Stimulated activated CD4-positive, alpha-beta T cell treated with anti-CD3 and anti-CD28 coated beads, Interleukin-15, amount 100 ng/mL, for 1 hour (primary cell): ENCODE measurements around the gene ATE1.
"Not testable (repeated sequence)": the region's sequence is repeated elsewhere in the genome, so short reads cannot be mapped to it uniquely, and the experiment has no call there.

Source experiments
- DNase-seq, 2 donors: peaks; one replicate each; pipeline ENCODE4 v3.0.0-alpha.2; 2020; ENCODE audit warnings: low read depth in 1 of 2, low spot score in 1 of 2

The ATE1 gene

DNA sequence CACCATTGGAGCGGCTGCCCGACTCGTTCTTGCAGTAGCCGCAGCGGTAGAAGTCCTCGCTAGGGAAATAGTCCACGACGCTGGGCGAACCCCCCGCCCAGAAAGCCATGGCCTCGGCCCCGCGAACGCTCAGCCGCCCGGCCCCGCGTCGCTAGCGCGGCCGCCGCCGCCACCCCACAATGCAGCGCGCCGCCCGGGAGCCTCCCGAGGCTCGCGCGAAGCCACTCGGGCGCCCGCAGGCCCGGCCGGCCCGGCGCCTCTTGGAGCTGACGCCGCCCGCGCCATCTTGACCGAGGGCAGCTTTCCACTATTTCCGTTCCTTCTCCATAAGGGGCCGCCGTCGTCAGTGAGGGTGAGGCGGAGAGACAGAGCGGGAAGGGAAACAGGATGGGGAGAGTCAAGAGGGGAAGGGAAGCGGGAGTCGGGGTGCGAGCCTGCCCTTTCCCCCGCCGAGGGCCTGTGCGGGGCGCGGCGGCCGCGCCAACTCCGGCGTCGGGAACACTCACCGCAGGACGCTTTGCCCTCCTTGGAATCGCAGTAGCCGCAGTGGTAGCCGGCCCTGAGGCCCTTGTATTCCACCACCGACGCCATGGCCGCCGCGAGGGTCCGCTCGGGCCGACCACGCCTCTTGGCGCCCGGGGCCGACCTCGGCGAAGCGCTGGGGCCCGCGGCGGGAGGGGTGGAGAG lies at the start of gene ATE1:
ATE1 (minus strand) TSS at position 191 of the 687 bp plus-strand sequence; CDS start at position 109, 82 bp downstream.
- peak; percentile 60 to 78 for DNase-seq

DNA sequence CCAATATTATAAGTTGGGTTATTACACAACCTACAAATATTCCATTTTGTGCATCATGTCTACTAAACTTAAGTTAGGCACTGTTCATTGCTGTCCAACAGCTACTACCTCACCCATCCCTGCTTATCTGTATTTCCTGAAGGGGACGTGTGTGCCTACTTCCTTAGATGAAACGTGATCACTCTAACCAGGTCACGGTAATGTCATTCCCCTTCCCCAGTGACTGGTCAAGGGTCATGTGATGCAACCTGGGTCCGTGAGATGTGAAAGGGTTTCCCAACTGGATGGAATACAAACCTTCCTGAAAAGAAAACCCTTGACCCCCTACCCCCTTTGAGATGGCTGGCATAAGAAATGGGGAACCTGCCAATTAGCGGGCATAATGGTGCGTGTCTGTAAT lies 48.8 kb upstream of the ATE1 start:
- DNase-seq = no peak

DNA sequence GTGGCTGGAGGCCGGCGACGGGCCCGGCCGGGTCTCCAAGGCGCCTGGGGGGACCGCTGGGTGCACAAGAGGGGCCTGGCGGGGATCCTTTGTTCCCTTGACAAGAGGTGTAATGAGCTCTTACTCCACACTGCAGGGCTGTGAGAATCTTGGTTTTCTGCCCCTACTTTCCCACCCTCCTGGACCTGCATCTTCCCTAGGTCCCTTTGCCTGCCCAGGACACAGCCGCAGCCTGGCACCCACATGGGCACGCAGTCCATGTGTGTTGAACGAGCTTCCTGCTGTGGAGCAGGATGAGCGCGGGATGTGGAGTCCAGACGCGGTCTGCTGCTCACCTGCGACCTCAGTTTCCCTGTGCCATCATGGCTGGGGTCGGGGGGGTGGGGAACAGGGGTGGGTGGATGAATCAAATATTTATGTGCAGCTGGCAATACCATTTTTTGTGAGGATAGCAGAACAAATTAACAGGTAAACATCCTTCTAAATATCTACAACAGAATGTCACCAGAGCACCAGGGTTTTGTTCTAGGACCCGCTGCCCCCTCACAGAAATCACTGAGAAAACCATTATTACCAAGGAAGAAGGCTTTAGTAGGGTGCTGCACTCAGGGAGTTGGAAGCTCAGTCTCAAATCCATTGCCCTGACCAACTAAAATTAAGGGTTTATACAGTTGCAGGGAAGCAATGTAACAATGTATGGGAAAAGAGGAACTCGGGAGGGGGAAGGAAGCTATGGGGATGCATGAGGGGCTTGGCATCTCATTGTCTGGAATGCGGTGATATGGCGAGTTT lies 47.7 kb upstream of the ATE1 start:
- DNase-seq = no peak

DNA sequence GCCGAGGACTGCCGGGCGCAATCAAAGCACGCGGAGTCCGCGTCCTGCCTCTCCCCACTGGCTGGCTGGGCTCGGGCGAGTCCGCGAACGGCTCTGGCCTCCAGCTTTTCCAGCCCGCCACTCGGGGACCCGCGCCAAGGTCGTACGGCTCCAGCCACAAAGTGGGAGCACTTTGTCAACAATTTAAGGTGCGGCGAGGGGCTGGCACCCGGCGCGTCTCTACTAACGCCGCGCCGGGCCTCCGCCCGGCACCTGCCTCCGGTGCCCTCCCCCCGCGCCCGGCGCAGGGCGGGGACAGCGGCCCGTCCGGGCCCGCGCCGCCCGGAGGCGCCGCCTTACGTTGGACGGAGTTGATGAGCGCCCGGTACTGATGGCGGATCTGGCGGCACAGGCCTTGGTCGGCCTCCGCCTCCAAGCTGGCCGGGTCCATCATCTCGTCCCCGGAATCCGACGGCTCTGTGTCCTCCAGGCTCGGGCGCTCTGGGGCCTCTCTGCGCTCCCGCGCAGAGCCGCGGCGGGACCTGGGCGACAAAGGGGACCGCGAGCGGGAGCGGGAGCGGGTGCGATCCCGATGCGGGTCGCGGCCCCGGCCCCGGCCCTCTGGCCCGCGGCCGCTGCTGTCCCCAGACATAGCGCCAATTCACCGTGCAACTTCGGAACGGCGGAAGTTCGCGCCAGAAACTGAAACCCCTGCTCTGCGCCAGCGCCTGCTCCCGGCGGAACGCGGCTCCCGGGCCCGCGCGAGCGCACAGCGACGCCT lies 46.9 kb upstream of the ATE1 start, which contains the start of gene NSMCE4A:
NSMCE4A (minus strand) TSS at position 683 of the 760 bp plus-strand sequence; CDS start at position 631, 52 bp downstream.
- peak; percentile 48 to 69 for DNase-seq

DNA sequence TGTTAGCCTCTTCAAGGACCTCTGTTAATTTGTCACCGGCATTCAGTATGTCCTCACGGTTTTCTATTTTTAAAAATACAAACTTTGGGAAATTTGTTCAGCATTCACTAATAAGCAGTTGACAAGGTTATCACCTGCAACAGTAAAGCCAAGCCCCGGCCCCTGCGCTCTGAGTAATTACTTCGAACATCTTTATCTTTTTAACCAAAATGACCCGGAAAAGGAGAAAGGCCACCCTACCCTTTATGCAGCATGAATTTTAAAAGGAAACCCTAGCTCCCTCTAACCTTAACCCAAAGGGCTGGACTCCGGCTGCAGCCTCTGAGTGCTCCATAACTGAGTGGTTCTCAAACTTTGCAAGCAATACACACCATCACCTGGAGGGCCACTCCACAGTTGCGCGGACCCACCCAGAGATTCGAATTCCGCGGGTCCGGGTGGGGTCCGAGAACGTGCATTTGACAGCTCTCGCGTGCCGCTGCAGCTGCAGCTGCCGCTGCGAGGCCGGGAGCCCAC lies 46.2 kb upstream of the ATE1 start:
- DNase-seq = no peak

DNA sequence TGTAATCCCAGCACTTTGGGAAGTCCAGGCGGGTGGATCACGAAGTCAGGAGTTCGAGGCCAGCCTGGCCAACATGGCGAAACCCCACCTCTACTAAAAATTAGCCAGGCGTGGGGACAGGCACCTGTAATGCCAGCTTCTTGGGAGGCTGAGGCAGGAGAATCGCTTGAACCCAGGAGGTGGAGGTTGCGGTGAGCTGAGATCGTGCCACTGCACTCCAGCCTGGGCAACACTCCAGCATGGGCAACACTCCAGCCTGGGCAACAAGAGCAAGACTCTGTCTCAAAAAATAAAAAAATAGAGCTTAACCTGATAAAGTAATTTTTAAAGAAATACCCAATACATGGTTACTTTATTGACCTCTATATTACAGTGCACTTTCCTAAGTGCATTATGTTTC lies 41.3 kb upstream of the ATE1 start:
- DNase-seq = not testable (repeated sequence)

DNA sequence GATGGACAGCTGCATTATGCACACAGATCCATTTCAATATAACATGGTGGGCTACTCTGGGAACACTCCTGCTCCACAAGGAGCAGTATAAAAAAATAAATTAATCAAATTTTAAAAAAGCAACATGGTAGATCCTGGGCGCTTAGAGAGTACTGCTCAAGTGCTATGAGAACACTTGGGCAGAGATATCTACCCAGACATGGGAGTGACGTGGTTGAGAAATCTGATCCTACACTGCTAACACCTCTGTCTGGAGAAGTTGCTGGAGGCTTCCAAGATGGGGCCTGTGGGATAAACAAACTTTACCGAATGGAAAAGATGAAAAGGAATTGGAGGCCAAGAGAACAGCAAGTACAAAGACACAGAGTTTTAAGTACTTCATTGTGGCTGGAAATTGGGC lies 38.2 kb upstream of the ATE1 start:
- no peak for DNase-seq

DNA sequence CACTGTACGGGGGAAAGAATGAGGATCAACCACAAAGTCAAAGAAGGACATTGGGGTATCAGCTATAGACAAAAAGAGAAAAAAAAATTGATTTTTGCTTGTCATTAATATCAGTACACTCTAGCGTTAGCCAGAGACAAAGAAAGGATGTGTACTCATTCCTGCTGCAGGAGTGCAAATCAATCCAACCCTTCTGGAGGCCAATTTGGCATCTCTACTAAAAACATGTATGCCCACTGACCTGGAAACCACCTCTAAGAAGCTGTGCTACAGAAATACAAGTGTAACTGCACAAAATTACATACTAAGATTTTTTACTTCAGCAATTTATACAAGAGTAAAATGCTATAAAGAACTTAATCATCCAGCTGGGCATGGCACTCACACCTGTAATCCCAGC lies 33.6 kb upstream of the ATE1 start:
- DNase-seq = no peak

DNA sequence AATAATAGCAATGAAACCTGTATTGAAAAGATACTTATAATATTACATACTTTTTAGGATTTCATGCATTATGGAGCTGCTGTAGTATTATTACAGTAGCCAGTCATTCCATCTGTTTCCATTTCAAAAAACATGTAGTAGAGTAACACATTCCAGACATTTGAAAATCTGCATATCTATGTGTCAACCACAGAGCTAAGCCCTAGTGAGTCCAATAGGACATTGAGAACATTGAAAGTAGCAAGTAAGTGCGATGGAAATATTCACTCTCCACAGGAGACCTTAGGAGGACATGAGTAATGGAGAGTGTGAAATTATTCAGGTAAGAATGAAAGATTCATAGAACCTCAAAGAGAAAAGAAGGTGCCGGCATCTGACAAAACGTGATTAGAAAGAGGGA lies 31.8 kb upstream of the ATE1 start:
- DNase-seq = no peak

DNA sequence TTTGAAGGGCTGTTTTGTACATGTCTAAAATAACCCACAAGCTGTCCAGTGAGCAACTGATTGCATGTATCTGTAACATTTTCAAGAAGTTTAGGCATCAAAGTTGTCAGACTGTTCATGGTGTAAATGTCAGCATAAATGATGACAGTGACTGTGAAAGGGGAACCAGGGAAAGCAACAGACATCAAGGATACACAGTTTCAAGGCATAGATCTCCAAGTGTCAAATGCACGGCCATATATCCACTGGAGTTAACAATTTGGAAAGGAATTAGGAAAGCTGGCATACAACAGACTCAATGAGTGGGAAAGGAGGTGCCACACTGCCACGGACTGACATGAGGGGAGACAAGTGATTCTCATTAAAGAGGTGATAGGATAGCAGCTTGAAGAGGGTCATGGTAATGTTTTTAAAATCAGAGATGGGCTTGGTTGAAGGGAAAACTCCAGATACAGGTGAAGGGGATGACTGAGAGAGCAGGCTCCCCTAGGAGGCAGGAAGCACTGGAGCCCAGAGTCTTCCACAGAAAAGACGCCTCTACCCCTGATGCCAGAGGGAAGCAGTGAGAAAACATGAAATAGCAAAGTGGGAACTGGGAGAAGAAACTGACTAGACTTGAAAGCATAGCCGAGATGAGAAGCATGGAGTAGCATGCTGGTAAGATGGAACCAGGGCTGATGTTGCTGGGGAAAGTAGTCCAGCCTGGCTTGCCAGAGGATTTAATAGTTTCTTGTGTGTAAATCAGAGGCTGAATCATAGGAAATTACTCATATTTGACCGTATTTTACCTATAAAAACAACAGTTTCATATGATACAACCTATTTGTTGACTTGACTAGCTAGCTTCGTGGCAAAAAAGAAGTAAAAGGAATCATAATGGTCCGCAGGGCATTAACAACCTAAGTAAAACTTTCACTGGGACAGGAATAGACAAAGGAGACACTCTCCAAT lies 28.6 kb upstream of the ATE1 start:
- DNase-seq = no peak

DNA sequence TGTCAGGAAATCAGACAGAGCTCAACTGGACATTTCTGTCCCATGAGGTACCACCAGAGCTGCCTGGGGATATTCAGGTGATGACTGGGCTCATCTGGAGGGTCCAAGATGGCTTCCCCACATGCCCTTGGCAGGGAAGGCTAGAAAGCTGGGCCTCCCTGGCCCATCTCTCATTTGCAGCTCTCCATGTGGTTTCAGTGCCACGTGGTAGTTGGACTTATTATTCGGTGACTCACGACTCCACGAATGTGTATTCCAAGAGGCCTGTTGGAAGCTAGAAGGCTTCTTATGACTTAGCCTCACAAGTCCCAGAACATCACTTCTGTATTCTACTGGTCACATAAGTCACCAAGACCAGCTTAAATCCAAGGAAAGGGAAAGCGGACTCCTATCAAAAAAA lies 24.4 kb upstream of the ATE1 start:
- DNase-seq = no peak

DNA sequence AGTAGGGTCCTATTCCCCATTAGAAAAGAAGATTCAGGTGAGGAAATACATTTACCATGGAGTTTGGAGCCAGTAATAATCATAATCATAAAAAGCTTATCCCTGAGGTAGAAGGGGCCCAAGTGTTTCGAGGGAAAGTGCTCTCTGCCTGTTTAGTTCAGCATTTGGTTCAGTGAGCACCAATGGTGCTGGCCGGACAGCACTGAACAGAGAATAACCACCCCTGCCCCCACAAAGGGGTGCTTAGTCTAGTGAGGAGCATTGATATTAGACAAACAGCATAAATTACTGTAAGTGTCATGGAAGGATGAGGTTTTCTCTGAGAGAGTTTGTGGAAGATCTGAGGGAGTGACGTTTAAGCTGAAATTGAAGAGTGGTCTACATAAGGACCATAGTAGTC lies 21.6 kb upstream of the ATE1 start:
- DNase-seq = no peak

DNA sequence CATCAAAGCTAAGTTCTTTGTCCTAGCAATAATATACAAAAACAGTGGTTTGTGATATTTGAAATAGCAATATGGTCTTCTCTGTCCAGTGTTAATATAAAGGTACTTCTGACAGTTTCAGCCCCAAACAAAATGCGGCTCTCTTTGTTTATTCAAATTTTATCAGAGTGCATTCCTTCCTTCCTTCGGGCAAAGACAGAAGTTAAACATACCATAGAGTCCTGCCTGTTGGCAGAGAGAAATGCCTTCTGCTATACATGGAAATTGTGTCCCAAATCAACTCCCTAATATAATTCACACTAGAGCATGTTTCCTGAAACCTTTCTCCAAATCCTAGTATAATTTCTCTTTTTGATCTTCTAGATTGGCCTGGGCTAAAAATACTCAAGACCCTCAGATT lies 21.2 kb upstream of the ATE1 start:
- DNase-seq = no peak

DNA sequence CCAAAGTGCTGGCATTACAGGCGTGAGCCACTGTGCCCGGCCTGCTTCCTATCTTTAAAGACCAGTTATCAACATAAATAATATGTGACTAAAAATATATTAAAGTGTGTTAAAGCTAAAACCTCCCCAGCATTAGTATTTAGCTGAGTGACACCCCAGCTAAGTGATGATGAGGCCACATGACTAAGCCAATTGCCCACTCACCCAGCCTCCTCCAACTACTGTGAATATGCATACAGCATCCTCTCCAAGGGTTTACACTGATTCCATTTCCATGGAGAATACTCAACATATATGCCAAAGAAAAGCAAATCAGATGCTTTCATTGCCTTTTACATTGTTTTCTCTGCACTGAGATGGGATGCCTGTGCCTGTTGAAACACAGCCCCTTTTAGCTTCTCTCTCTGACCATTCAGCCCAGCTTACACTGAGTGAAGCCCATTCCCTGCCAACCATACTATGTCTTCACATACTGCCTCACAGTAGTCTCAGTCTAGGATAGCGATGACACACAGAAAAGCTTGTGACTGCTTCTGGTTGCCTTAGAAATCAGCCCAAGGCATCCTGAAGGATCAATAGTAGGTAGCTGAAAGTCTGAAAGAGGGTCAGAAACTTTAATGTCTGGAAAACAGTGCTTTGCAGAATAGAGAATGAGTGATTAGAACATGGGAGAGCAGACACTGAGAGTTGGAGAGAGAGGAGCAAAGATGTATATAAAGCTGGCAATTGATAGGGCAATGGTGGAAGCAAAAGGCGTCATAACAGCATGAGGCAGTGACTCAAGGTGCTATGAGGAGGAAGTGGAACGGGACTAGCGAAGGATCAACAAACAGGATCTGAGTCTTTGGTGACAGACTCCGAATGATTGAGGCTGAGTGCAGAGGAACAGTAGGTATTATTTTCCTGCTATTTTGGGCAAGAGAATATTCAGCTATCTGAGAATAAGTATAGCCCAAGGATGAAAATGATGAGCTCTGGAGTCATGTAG lies 19.8 kb upstream of the ATE1 start:
- no peak for DNase-seq

DNA sequence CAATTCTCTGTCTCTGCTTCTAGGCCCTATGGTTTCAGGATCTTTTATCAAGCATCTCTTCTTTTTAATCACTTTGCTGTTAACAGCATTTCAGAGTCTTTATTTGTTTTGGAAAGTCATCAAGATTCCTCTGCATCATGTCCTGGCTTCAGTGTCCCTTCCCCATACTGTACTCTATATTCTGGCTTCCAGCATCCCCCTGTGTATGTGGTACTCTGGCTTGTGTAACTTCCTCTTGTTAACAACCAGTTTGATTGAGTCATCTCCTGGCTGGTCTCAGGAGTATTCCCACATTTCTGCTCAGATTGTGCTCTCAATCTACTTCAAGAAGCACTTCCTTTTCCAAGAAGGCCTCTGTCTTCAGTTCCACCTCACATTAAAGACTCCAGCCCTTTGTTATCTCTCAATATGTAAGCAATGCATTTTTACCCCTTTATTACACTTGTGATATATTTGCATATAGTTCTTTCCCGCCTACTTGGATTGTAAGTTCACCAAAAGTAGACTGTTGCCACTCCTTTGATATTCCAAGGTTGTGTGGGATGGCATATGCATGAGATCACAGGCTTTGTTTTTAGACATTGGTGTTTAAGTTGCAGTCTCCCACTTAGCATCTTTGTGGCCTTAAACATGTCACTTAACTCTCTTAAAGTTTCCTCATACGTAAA lies 15.1 kb upstream of the ATE1 start:
- DNase-seq = no peak

DNA sequence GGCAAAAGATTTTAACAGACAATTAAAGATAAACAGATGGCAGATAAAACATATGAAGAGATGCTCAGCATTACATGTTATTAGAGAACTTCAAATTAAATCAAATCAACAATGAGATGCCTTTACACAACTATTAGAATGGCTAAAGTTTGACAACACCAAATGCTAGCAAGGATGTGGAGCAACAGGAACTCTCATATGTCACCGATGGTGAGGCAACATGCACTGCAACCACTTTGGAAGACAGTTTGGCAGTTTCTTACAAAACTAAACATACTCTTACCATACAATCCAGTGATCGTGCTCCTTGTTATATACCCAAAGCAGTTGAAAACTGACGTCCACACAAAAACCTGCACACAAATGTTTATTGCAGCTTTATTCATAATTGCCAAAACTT lies 13.7 kb upstream of the ATE1 start:
- no peak for DNase-seq

DNA sequence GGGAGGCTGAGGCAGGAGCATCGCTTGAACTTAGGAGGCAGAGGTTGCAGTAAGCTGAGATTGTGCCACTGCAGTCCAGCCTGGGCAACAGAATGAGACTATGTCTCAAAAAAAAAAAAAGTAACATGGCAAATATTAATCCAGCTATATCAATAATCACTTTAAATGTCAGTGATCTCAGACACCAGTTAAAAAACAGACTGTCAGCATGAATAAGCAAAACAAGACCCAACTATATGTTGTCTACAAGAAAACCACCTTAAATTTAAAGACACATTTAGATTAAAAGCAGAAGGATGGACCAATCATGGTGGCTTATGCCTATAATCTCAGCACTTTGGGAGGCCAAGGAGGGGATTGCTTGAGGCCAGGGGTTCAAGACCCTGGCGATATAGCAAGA lies 8.5 kb upstream of the ATE1 start:
- no peak for DNase-seq

DNA sequence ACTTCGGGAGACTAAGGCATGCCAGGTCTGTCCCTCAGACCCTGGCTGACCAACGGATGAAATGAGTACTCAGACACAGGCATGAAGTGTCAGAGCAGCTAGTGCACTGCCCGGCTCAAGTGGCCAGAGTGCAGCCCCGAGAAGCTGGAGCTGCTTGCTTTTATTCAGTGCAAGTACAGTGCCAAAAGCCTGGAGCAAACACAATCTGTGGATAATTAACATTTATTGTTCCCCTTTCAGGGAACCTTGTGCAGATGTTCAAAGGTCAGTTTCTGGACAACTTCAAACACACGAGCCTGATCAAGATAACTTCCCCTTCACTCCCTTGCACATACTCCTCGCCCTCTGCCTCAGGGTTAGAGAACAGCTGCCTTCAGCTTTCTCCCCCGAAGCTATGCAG lies 7.9 kb upstream of the ATE1 start:
- DNase-seq = no peak
